ENCODE results near the gene LAG3.

DNA sequence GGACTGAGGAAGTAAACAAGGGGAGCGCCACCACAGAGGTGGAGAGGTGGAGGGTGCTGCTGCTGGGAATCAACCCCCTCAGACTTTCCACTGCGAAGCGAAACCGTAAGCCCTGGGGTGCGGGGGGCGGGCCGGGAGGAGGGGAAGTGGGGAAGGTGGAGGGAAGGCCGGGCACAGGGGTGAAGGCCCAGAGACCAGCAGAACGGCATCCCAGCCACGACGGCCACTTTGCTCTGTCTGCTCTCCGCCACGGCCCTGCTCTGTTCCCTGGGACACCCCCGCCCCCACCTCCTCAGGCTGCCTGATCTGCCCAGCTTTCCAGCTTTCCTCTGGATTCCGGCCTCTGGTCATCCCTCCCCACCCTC, at the start of gene LAG3:
- TF ChIP-seq TAF1 (IDR thresholded peaks at IDR 0.05; ENCODE audit: low read depth) (no peak), CEBPB (IDR thresholded peaks at IDR 0.05) (no peak), YY1 (IDR thresholded peaks at IDR 0.05; ENCODE audit: low read depth) (no peak), NFIC (IDR thresholded peaks at IDR 0.05) (no peak), TEAD4 (IDR thresholded peaks at IDR 0.05) (no peak), EP300 (IDR thresholded peaks at IDR 0.05; ENCODE audit: borderline replicate concordance) (no peak), TCF12 (IDR thresholded peaks at IDR 0.05; ENCODE audit: low read depth) (no peak), RAD21 (IDR thresholded peaks at IDR 0.05; ENCODE audit: low read depth) (no peak), CREB1 (IDR thresholded peaks at IDR 0.05; ENCODE audit: low read depth) (no peak), ZBTB7A (IDR thresholded peaks at IDR 0.05; ENCODE audit: low read depth) (no peak), FOXM1 (IDR thresholded peaks at IDR 0.05; ENCODE audit: borderline replicate concordance, low read depth) (no peak)
- TF ChIP-seq, protein P1, sequence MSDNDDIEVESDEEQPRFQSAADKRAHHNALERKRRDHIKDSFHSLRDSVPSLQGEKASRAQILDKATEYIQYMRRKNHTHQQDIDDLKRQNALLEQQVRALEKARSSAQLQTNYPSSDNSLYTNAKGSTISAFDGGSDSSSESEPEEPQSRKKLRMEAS (IDR thresholded peaks at IDR 0.05): no peak
- TF ChIP-seq, protein P2, sequence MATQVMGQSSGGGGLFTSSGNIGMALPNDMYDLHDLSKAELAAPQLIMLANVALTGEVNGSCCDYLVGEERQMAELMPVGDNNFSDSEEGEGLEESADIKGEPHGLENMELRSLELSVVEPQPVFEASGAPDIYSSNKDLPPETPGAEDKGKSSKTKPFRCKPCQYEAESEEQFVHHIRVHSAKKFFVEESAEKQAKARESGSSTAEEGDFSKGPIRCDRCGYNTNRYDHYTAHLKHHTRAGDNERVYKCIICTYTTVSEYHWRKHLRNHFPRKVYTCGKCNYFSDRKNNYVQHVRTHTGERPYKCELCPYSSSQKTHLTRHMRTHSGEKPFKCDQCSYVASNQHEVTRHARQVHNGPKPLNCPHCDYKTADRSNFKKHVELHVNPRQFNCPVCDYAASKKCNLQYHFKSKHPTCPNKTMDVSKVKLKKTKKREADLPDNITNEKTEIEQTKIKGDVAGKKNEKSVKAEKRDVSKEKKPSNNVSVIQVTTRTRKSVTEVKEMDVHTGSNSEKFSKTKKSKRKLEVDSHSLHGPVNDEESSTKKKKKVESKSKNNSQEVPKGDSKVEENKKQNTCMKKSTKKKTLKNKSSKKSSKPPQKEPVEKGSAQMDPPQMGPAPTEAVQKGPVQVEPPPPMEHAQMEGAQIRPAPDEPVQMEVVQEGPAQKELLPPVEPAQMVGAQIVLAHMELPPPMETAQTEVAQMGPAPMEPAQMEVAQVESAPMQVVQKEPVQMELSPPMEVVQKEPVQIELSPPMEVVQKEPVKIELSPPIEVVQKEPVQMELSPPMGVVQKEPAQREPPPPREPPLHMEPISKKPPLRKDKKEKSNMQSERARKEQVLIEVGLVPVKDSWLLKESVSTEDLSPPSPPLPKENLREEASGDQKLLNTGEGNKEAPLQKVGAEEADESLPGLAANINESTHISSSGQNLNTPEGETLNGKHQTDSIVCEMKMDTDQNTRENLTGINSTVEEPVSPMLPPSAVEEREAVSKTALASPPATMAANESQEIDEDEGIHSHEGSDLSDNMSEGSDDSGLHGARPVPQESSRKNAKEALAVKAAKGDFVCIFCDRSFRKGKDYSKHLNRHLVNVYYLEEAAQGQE (IDR thresholded peaks at IDR 0.05; ENCODE audit: low read depth): no peak
- TF ChIP-seq, protein P3, sequence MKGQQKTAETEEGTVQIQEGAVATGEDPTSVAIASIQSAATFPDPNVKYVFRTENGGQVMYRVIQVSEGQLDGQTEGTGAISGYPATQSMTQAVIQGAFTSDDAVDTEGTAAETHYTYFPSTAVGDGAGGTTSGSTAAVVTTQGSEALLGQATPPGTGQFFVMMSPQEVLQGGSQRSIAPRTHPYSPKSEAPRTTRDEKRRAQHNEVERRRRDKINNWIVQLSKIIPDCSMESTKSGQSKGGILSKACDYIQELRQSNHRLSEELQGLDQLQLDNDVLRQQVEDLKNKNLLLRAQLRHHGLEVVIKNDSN (IDR thresholded peaks at IDR 0.05): no peak

Data from Ishikawa (cell line).